Bronchial epithelial cell (primary cell): ENCODE measurements around the gene VANGL2. TPM values are rescaled to one million over a fixed set of nuclear protein-coding genes. Genes with fewer than 3 reads are reported as not detected.

Experiments
- DNase-seq: peaks from one replicate; pipeline ENCODE4 v3.0.0-alpha.2; 2010; ENCODE audit warnings: low read depth
- FAIRE-seq: peaks from 2 replicates; lab custom pipeline; 2011; peaks lifted over from hg19 to GRCh38; lab: Jason Lieb, UNC
- H3K27me3 ChIP-seq: 2 replicates; pipeline ENCODE4 v1.5.1; 2011; ENCODE audit warnings: low read length; ENCODE audit not compliant: control insufficient read depth, insufficient read depth
- H3K36me3 ChIP-seq: 2 replicates; pipeline ENCODE4 v1.5.1; 2011; ENCODE audit warnings: low read length; ENCODE audit not compliant: control insufficient read depth, insufficient read depth
- H3K4me3 ChIP-seq: 2 replicates; pipeline ENCODE4 v1.5.1; 2011; ENCODE audit warnings: mild to moderate bottlenecking, low read depth, low read length, control low read depth
- total RNA-seq: library from RNA; depleted of rRNA; stranded (reverse); fragments of >200 nt; gene quantifications from 2 replicates; pipeline ENCODE4 v1.2.1, GENCODE V29; 2014
- TF ChIP-seq, protein P1 (sequence below): IDR thresholded peaks from 2 replicates; pipeline ENCODE4 v1.5.1; 2011; ENCODE audit warnings: mild to moderate bottlenecking, moderate library complexity, low read length, control low read depth, inconsistent platforms; ENCODE audit not compliant: insufficient read depth, severe bottlenecking

VANGL2 gene
- total RNA-seq, 1 donor from 2014 or later = 1.6 TPM

DNA sequence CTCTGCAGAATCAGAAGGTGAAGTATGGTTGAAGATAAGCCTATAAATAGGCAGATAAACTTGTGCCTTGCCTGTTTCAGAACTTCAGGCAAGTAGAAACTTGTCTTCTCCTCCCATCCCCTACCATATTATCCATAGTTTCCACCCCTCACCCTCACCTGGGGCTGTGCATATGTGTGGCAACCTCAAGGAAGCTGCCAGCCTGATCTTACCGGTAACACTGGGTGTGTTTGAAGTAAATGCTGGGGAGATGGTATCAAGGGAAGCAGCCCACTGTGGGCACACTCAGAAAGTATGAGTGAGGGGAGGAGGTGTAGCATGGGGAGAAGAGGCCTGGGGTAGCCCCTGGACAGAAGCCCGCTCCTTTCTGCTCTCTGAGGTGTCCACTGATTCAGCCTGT is 14.5 kb downstream of the VANGL2 start:
- H3K27me3 ChIP-seq = no peaks in the 10 kb centered on the region
- TF ChIP-seq, protein P1, sequence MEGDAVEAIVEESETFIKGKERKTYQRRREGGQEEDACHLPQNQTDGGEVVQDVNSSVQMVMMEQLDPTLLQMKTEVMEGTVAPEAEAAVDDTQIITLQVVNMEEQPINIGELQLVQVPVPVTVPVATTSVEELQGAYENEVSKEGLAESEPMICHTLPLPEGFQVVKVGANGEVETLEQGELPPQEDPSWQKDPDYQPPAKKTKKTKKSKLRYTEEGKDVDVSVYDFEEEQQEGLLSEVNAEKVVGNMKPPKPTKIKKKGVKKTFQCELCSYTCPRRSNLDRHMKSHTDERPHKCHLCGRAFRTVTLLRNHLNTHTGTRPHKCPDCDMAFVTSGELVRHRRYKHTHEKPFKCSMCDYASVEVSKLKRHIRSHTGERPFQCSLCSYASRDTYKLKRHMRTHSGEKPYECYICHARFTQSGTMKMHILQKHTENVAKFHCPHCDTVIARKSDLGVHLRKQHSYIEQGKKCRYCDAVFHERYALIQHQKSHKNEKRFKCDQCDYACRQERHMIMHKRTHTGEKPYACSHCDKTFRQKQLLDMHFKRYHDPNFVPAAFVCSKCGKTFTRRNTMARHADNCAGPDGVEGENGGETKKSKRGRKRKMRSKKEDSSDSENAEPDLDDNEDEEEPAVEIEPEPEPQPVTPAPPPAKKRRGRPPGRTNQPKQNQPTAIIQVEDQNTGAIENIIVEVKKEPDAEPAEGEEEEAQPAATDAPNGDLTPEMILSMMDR = no peak
- FAIRE-seq (no peak), DNase-seq (peak; percentile 94)
- H3K4me3 ChIP-seq = no peak overlapping the region
- peaks cover 6% of the 10 kb centered on the region for H3K36me3 ChIP-seq

DNA sequence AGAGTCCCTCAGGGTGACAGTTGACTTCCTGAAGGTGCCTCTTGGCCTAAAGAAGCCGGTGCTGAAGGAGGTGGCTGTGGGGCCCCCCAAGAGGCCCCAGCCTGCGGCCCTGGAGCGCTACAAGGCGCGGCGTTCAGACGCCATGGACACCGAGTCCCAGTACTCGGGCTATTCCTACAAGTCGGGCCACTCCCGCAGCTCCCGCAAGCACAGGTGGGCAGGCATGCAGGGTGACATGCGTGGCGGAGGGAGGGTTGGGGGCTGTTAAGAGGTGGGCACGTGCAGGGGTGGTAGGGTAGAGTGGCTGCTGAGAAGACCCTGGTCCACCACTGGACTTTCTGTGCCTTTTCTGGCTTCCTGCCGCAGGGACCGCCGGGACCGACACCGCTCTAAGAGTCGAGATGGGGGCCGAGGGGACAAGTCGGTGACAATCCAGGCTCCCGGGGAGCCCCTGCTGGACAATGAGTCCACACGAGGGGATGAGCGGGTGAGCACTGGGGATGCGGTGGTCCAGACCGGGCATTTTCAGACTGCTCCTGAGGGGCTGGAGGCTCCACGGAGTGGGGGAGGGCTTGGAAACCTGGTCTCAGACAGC is 15.4 kb downstream of the VANGL2 start:
- FAIRE-seq (no peak), DNase-seq (no peak)
- no peaks in the 10 kb centered on the region for H3K27me3 ChIP-seq
- H3K4me3 ChIP-seq = no peak overlapping the region
- TF ChIP-seq, protein P1 = no peak
- H3K36me3 ChIP-seq = peaks cover 7% of the 10 kb centered on the region

DNA sequence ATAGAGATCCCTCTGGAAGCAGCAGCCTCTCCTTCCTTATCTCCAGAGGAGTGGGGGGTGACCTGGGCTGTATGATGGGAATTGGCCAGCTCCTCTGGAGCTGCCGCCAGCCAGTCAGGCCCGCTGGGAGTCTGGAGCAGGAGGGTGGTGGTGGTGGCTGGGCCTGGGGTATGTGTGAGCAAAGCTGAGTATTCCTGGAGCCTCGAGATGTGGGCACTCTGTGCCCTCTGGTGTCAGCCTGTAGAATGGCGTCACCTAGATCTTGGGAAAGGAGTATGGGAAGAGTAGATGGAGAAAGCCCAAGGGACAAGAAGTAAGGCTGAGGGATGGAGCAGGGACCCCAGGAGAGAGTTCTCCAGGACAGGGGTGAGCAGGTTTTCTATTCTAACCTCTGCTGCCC is 16.0 kb downstream of the VANGL2 start:
- H3K4me3 ChIP-seq = no peak overlapping the region
- H3K27me3 ChIP-seq = no peaks in the 10 kb centered on the region
- peaks cover 10% of the 10 kb centered on the region for H3K36me3 ChIP-seq
- no peak for FAIRE-seq
- TF ChIP-seq, protein P1 = peak; percentile 79
- DNase-seq = peak; percentile 60

DNA sequence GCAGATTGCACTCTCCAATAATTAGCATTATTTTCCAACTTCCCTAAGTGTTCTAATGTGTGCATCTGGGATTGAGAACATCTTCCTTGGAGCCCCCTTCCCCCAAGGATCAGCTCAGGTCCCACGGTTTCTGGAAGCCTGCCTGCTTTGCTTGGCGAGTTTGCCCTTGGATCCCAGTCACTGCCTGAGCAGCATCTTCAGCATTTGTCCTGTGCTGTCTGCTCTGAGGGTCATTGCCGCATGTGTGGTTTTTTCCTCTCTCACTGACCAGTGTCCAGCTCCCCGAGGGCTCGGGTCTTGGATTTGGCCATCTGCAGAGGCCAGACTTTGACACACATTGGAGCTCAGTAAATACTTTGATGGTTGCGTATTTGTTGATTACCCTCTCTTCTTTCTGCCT is 18.1 kb downstream of the VANGL2 start:
- Histone ChIP-seq H3K36me3 (peaks cover 11% of the 10 kb centered on the region), H3K27me3 (no peaks in the 10 kb centered on the region), H3K4me3 (no peak overlapping the region)
- no peak for FAIRE-seq
- no peak for DNase-seq
- TF ChIP-seq, protein P1 = no peak

DNA sequence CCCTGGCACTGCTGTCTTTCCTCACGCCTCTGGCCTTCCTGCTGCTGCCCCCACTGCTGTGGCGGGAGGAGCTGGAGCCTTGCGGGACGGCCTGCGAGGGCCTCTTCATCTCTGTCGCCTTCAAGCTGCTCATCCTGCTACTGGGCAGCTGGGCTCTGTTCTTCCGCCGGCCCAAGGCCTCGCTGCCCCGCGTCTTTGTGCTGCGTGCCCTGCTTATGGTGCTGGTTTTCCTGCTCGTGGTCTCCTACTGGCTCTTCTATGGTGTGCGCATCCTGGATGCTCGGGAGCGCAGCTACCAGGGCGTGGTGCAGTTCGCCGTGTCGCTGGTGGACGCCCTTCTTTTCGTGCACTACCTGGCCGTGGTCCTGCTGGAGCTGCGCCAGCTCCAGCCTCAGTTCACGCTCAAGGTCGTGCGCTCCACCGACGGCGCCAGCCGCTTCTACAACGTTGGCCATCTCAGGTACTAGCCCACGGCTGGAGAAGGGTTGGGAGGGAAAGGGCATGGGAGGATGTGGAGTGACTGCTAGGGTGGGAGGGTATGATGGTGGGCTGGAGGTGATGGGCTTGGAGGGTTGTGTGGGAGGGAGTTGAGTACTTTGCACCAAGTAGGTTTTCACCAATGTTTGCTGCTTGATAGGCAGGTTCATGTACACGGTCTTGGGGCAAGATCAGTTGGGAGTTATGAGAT is 18.9 kb downstream of the VANGL2 start:
- FAIRE-seq (no peak), DNase-seq (no peak)
- TF ChIP-seq, protein P1 = no peak
- Histone ChIP-seq H3K36me3 (peaks cover 13% of the 10 kb centered on the region), H3K27me3 (no peaks in the 10 kb centered on the region), H3K4me3 (no peak overlapping the region)
